HG02973 (cell line): ENCODE measurements around the gene SOD3.

Experiments
- ATAC-seq: cut with Tn5 transposase; IDR thresholded peaks from one replicate; pipeline ENCODE4 v1.9.1; 2021; ENCODE audit warnings: moderate library complexity; ENCODE audit not compliant: unreplicated experiment

Gene SOD3

DNA sequence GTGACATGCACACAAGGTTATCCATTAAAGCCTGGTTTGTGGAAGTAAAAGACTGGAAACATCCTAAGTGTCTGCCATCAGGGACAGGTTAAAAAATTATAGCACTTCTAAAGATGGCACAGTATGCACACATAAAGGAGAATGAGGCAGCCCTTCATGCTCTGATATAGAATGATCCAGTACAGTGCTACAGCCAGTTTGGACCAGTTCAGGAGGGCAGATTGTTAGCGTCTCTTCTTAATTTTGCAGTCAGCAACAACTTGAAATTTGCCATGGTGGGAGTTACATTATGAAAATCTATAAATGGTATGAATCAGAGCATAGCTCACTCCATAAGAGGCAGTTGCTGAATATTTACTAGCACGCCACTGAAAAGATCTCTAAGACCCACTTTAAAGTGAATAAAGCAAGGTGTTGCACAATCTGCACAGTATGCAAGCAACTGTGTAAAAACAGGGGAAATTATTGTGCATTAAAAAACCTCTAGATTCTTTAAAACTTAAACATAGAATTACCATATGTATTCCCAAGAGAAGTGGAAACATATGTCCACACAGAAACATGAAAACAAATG, 20.3 kb upstream of the SOD3 start:
- ATAC-seq = no peak

DNA sequence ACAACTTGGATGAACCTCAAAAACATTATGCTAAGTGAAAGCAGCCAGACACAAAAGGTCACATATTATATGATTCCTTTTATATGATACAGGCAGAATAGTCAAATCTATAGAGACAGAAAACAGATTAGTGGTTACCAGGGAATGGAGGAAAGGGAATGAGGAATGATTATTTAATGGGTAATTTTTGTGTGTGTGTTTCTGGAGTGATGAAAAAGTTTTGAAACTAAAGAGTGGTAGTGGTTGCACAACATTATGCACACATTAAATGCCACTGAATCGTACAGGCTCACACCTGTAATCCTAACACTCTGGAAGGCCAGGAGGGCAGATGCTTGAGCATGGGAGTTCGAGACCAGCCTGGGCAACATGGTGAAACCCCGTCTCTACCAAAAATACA, 19.6 kb upstream of the SOD3 start:
- no peak for ATAC-seq

- no peak for ATAC-seq
Measured at GRCh38 chr4:24777536-24778463, 17.6 kb upstream of the SOD3 start.

- ATAC-seq = no peak
Measured at GRCh38 chr4:24778464-24779225, 16.7 kb upstream of the SOD3 start.

DNA sequence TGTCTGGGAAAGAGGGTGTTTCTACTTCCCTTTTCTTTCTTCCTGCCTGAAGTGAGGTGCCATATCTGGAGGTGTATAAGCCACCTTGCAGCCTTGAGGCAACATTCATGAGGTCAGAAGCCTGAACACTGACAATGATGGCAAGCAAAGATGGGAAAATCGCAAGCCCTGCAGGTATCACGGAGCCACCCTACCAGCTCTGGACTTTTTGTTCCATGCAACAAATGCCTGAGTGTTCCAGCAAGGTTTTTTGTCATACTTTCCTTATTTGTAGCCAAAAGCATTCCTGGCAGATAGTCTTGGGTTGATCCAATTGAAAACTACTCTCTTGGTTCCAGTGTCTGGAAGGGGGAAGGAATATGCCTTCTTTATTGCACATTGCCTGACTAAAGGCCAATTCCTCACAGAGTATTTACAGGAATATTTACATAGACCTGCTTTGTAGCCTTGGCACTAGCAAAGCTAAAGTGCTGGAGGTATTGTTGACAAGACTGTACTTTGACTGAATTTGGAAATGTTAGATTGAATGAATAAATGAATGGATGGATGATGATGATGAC, 14.4 kb upstream of the SOD3 start:
- ATAC-seq = no peak

- no peak for ATAC-seq
Measured at GRCh38 chr4:24781999-24782745, 13.2 kb upstream of the SOD3 start.

DNA sequence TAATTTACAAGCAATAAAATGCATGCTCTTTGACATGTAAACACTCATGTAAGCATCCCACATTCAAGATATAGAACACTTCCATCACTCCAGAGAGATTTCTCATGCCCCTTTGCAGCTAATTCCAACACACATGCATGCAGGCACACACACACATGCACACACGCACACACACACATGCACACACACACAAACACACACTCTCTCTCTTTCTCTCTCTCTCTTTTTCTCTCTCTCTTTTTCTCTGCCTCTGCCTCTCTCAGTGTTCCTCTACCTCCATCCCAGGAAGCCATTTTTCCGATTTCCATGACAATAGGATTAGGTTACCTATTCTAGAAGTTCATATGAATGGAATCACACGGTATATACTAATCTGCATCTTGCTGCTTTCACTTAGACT, 11.9 kb upstream of the SOD3 start:
- ATAC-seq = no peak

DNA sequence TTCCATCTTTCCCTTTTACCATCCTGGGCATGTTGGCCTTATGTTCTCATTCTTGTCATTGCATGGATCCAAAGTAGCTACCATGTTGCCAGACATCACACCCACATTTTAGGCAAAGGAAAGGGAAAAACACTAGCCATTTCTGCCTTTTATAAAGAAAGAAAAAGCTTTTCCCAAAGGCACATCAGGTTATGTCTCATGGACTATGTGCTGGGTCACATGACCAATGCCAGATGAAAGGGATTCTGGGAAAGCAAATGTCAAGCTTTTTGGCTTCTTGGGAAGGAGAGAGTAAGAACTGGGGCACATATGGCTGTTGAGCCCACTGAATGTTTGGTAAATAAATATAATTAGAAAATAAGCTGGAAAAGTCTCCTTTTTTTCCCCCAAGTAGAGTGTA, 4.3 kb upstream of the SOD3 start:
- ATAC-seq = no peak

DNA sequence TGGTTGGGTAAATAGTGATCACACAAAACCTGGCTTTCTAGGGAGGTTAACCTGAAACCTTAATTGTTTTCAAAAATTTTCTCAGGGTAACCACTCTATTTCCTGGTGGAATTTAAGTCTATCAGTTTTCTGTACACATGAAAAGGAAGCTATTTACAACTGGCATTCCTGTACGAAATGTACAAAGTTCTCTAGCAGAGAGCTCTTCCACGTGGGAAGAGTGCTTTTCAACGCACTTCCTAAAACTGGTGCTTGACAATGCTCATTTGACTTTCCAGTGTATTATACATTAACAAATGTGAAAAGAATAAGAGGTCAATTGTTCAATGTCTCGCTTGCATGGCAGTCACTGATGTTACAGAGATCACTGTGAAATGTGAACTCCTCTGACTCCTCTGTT, 2.8 kb upstream of the SOD3 start:
- ATAC-seq = no peak

GRCh38 chr4:24793219-24794005, 2.0 kb upstream of the SOD3 start:
- no peak for ATAC-seq

GRCh38 chr4:24794051-24794450, 1.3 kb upstream of the SOD3 start:
- no peak for ATAC-seq

GRCh38 chr4:24794480-24794879, 893 bp upstream of the SOD3 start:
- no peak for ATAC-seq

- no peak for ATAC-seq
Measured at GRCh38 chr4:24795666-24796381, 451 bp downstream of the SOD3 start.

GRCh38 chr4:24796620-24797019, 1.2 kb downstream of the SOD3 start:
- ATAC-seq = no peak

GRCh38 chr4:24798036-24798610, 2.8 kb downstream of the SOD3 start:
- no peak for ATAC-seq

GRCh38 chr4:24799196-24799543, 3.8 kb downstream of the SOD3 start:
- ATAC-seq = no peak

GRCh38 chr4:24799544-24800324, 4.4 kb downstream of the SOD3 start:
- no peak for ATAC-seq

DNA sequence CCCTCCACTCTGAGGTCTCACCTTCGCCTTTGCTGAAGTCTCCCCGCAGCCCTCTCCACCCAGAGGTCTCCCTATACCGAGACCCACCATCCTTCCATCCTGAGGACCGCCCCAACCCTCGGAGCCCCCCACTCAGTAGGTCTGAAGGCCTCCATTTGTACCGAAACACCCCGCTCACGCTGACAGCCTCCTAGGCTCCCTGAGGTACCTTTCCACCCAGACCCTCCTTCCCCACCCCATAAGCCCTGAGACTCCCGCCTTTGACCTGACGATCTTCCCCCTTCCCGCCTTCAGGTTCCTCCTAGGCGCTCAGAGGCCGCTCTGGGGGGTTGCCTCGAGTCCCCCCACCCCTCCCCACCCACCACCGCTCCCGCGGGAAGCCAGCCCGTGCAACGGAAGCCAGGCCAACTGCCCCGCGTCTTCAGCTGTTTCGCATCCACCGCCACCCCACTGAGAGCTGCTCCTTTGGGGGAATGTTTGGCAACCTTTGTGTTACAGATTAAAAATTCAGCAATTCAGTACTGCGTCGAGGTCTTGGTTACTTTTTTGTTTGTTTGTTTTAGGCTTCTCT, 5.0 kb downstream of the SOD3 start:
- no peak for ATAC-seq
